Measurements from ENCODE around the gene UNC79. TPM values are rescaled to one million over a fixed set of nuclear protein-coding genes. Genes with fewer than 3 reads are reported as not detected.

The UNC79 gene
- total RNA-seq, 2 experiments from 2014 or later, result 0.04 to 0.05 TPM

- no peaks in the 10 kb centered on the region for H3K4me1 Mint-ChIP-seq (ENCODE audit: low read depth)
- ATAC-seq, result no peak
- intact Hi-C loops (cut with micrococcal nuclease), result loop anchor here (5.0 kb wide), 1 partner anchor 318 kb away; no protein-coding TSS in a partner anchor
- TF ChIP-seq CTCF (IDR thresholded peaks at IDR 0.05), result no peak
- H3K4me3 Mint-ChIP-seq, result no peak overlapping the region
- CTCF ChIA-PET, result no interaction called here
- H3K27ac Mint-ChIP-seq, result no peak overlapping the region
- no peaks in the 10 kb centered on the region for H3K36me3 Mint-ChIP-seq (ENCODE audit: low read depth)
- POLR2A ChIA-PET, result no interaction called here
- H3K27me3 Mint-ChIP-seq, result peaks cover 18% of the 10 kb centered on the region
- DNase-seq, result no peak
- H3K9me3 Mint-ChIP-seq, result no peaks in the 10 kb centered on the region
These were observed 109.5 kb downstream of the UNC79 start for GRCh38 chr14:93540235-93540634.

GRCh38 chr14:93543766-93544165 is 113.0 kb downstream of the UNC79 start:
- ChIA-PET CTCF (interaction anchor here (1.4 kb wide), 1 partner anchor 14 kb away, joined by 4 read pairs; no protein-coding TSS in a partner anchor), POLR2A (no interaction called here)
- DNase-seq (no peak), ATAC-seq (no peak)
- H3K4me1 Mint-ChIP-seq (ENCODE audit: low read depth), result no peaks in the 10 kb centered on the region
- H3K4me3 Mint-ChIP-seq, result no peak overlapping the region
- H3K27me3 Mint-ChIP-seq, result peaks cover 16% of the 10 kb centered on the region
- H3K36me3 Mint-ChIP-seq (ENCODE audit: low read depth), result no peaks in the 10 kb centered on the region
- H3K27ac Mint-ChIP-seq, result no peak overlapping the region
- TF ChIP-seq CTCF (IDR thresholded peaks at IDR 0.05), result peak; percentile 48
- intact Hi-C loops (cut with micrococcal nuclease), result loop anchor here (5.0 kb wide), 1 partner anchor 321 kb away; no protein-coding TSS in a partner anchor
- no peaks in the 10 kb centered on the region for H3K9me3 Mint-ChIP-seq

DNA sequence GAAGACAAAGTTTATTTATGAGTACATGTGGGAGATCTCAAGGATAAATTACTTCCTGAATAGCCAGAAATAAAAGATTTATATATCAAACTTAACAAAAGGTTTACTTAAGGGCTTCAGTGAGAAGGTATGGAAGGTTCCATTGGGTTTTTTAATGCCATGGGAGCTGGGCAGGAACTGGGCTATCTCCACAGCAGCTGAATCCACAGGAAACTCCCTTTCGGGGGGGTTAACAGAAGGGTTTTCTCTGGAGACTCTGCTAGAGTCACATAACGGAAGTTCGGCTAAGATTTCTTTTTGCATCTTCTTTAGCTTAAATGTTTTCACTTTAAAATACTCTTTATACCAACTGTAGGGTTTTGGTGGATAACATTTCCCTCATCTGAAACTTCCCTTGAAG is 113.5 kb downstream of the UNC79 start:
- Mint-ChIP-seq H3K9me3 (no peaks in the 10 kb centered on the region), H3K4me3 (no peak overlapping the region), H3K27me3 (peaks cover 16% of the 10 kb centered on the region), H3K27ac (no peak overlapping the region), H3K36me3 (ENCODE audit: low read depth) (no peaks in the 10 kb centered on the region), H3K4me1 (ENCODE audit: low read depth) (no peaks in the 10 kb centered on the region)
- no peak for TF ChIP-seq CTCF (IDR thresholded peaks at IDR 0.05)
- DNase-seq (no peak), ATAC-seq (no peak)
- ChIA-PET POLR2A (no interaction called here), CTCF (no interaction called here)
- intact Hi-C loops (cut with micrococcal nuclease), result loop anchor here (5.0 kb wide), 1 partner anchor 322 kb away; no protein-coding TSS in a partner anchor

DNA sequence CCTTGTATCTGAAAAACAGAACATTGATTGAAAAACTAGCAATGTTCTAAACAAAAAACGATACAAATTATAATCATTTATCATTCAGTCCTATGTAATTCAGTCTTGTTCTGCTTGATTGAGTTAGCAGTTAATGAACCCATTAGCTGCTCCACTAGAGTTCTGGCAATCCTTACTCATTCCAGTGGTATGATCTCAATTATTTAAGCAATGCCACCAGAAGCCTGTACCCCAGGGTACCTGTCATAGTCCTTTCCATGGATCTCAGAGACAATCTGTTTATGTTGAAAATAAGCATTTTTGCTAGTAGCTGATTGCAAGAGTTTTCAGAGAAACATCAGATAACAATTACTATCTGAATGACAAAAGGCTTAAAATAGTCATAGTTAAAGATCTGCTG is 115.9 kb downstream of the UNC79 start:
- Mint-ChIP-seq H3K4me1 (ENCODE audit: low read depth) (no peaks in the 10 kb centered on the region), H3K27ac (no peak overlapping the region), H3K36me3 (ENCODE audit: low read depth) (no peaks in the 10 kb centered on the region), H3K9me3 (no peaks in the 10 kb centered on the region), H3K27me3 (peaks cover 21% of the 10 kb centered on the region), H3K4me3 (no peak overlapping the region)
- ATAC-seq (no peak), DNase-seq (no peak)
- no peak for TF ChIP-seq CTCF (IDR thresholded peaks at IDR 0.05)
- intact Hi-C loops (cut with micrococcal nuclease), result no loop called here
- POLR2A ChIA-PET, result no interaction called here
- CTCF ChIA-PET, result interaction anchor here (0.7 to 1.9 kb wide), 4 partner anchors 10 to 342 kb away, joined by 3 to 4 read pairs (median 3); no protein-coding TSS in a partner anchor

DNA sequence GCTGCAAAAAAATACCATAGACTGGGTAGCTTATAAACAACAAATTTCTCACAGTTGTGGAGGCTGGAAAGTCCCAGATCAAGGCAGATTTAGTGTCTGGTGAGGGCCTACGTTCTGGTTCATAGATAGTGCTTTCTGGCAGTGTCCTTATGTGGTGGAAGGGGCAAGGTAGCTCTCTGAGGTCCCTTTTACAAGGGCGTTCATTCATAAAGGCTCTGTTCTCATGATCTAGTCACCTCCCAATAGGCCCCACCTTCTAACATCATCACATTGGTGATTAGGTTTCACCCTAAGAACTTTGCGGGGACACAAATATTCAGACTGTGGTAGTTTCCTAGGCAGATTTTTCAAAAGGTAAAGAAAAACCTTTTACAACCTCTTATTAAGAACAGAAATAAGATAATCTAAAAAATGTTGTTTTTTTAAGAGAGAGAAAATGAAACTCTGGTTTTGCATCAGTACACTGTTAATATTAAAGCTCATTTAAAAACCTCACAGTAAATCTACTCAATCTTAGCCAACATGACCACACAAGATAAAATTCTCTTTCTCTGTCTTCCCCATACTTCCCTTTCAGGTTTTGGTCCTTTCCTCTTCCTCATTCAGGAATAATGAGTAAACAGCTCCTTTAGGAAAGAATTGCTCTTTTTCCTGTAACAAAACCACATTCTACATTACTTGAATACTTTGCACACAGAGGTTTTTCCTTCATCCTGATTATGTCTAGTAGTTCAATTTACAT is 117.5 kb downstream of the UNC79 start:
- ATAC-seq, result no peak
- no peaks in the 10 kb centered on the region for H3K36me3 Mint-ChIP-seq (ENCODE audit: low read depth)
- ChIA-PET CTCF (no interaction called here), POLR2A (interaction anchor here (0.8 kb wide), 1 partner anchor 610 kb away, joined by 3 read pairs; no protein-coding TSS in a partner anchor)
- no peaks in the 10 kb centered on the region for H3K9me3 Mint-ChIP-seq
- peaks cover 19% of the 10 kb centered on the region for H3K27me3 Mint-ChIP-seq
- no peak overlapping the region for H3K27ac Mint-ChIP-seq
- intact Hi-C loops (cut with micrococcal nuclease), result no loop called here
- no peaks in the 10 kb centered on the region for H3K4me1 Mint-ChIP-seq (ENCODE audit: low read depth)
- no peak overlapping the region for H3K4me3 Mint-ChIP-seq
- DNase-seq, result no peak
- no peak for TF ChIP-seq CTCF (IDR thresholded peaks at IDR 0.05)
